ENCODE data around the gene NPIPA5.

- TF ChIP-seq CTCF (IDR thresholded peaks at IDR 0.05; ENCODE audit: extremely low read depth in 1 of 2, insufficient read depth in 1 of 2, low read depth in 1 of 2, low read length in 2 of 2) (no peak), POLR2AphosphoS5 (IDR thresholded peaks at IDR 0.05; ENCODE audit: insufficient read depth, low read depth, low read length) (no peak), MAX (IDR thresholded peaks at IDR 0.05; ENCODE audit: insufficient read depth, insufficient read length) (no peak), POLR2A (IDR thresholded peaks at IDR 0.05; ENCODE audit: low read depth, low read length) (no peak), MYC (IDR thresholded peaks at IDR 0.05; ENCODE audit: low read depth, low read length) (no peak), EZH2 (IDR thresholded peaks at IDR 0.05; ENCODE audit: borderline replicate concordance, low read depth, low read length, severe bottlenecking) (no peak)
These were observed 20.7 kb upstream of the NPIPA5 start for GRCh38 chr16:15398618-15399316.
